ENCODE measurements around the gene NRG2.

- TF ChIP-seq CTCF (IDR thresholded peaks at IDR 0.05; ENCODE audit: low read depth, low read length, poor library complexity, severe bottlenecking) = no peak
- TF ChIP-seq EZH2phosphoT487 (IDR thresholded peaks at IDR 0.05; ENCODE audit: borderline replicate concordance, low read length) = no peak
Measured at GRCh38 chr5:139809331-139809810, 233.7 kb downstream of the NRG2 start.
